AG04450 (cell line): Measurements from ENCODE around the gene KLHL8. TPM values are rescaled to one million over a fixed set of nuclear protein-coding genes. Genes with fewer than 3 reads are reported as not detected.

Experiments used
- CTCF ChIA-PET: fragments of 300-600, 350-600 bp; formaldehyde crosslinking; extraction: SDS; loops from one replicate; lab custom pipeline; 2022; ENCODE audit warnings: antibody characterized with exemption, inconsistent platforms; lab: Charles Lee
- POLR2A ChIA-PET: fragments of 350-600 bp; formaldehyde crosslinking; extraction: SDS; loops from one replicate; lab custom pipeline; 2021; ENCODE audit warnings: antibody characterized with exemption, inconsistent platforms; lab: Yijun Ruan, JAX
- DNase-seq: peaks from one replicate; pipeline ENCODE4 v3.0.0-alpha.2; 2011; ENCODE audit warnings: low read depth, low spot score
- H3K27ac ChIP-seq: one replicate; pipeline ENCODE4 v1.5.1; 2012; ENCODE audit warnings: low read depth, low read length, control low read depth
- H3K27me3 ChIP-seq: one replicate; pipeline ENCODE4 v1.6.0; 2012; ENCODE audit warnings: low read length; ENCODE audit not compliant: control insufficient read depth, insufficient read depth
- H3K4me3 ChIP-seq: 2 replicates; pipeline ENCODE4 v1.5.1; 2011; ENCODE audit warnings: mild to moderate bottlenecking, low read depth, low read length, control low read depth
- H3K9me3 ChIP-seq: 2 replicates; pipeline ENCODE4 v1.5.1; 2012; ENCODE audit warnings: low read length; ENCODE audit not compliant: control insufficient read depth, insufficient read depth
- CTCF ChIP-seq: IDR thresholded peaks from 2 replicates; pipeline ENCODE4 v1.5.1; 2011; ENCODE audit warnings: low read depth, low read length, control low read depth, inconsistent platforms
- polyA plus RNA-seq: library from polyadenylated mRNA; depleted of rRNA; stranded (reverse); fragments of >200 nt; gene quantifications from 2 replicates; pipeline ENCODE4 v1.2.3, GENCODE V29; 2011

Gene KLHL8
- polyA plus RNA-seq, 1 experiment: 9.0 TPM

- no peak overlapping the region for H3K27ac ChIP-seq
- CTCF ChIA-PET: no interaction called here
- POLR2A ChIA-PET: no interaction called here
Observed at GRCh38 chr4:87230806-87231205, 10.4 kb upstream of the KLHL8 start.

GRCh38 chr4:87229979-87230378 lies 9.6 kb upstream of the KLHL8 start:
- Histone ChIP-seq H3K9me3 (no peaks in the 10 kb centered on the region), H3K4me3 (no peak overlapping the region), H3K27ac (no peak overlapping the region), H3K27me3 (no peaks in the 10 kb centered on the region)
- POLR2A ChIA-PET: no interaction called here
- TF ChIP-seq CTCF: no peak
- CTCF ChIA-PET: interaction anchor here (0.5 kb wide), 1 partner anchor 9 kb away, joined by 4 read pairs; no protein-coding TSS in a partner anchor
- no peak for DNase-seq

More at GRCh38 chr4:87230806-87231205, 10.4 kb upstream of the KLHL8 start:
- H3K9me3 ChIP-seq: no peaks in the 10 kb centered on the region
- no peaks in the 10 kb centered on the region for H3K27me3 ChIP-seq
- TF ChIP-seq CTCF: no peak
- DNase-seq: no peak
- H3K4me3 ChIP-seq: no peak overlapping the region

GRCh38 chr4:87228262-87228860 lies 7.9 kb upstream of the KLHL8 start:
- H3K27ac ChIP-seq: no peak overlapping the region
- no peak for TF ChIP-seq CTCF
- H3K27me3 ChIP-seq: no peaks in the 10 kb centered on the region
- ChIA-PET CTCF (interaction anchor here (1.4 to 2.6 kb wide), 2 partner anchors 7 to 78 kb away, joined by 5 to 11 read pairs; no protein-coding TSS in a partner anchor), POLR2A (no interaction called here)
- no peaks in the 10 kb centered on the region for H3K9me3 ChIP-seq
- H3K4me3 ChIP-seq: no peak overlapping the region
- DNase-seq: no peak

- no peak for TF ChIP-seq CTCF
- Histone ChIP-seq H3K27ac (no peak overlapping the region), H3K4me3 (no peak overlapping the region), H3K9me3 (no peaks in the 10 kb centered on the region), H3K27me3 (no peaks in the 10 kb centered on the region)
- ChIA-PET CTCF (interaction anchor here (1.4 to 2.6 kb wide), 3 partner anchors 7 to 77 kb away, joined by 5 to 11 read pairs (median 8); no protein-coding TSS in a partner anchor), POLR2A (no interaction called here)
- DNase-seq: no peak
Observed at GRCh38 chr4:87227751-87228151, 7.3 kb upstream of the KLHL8 start.

DNA sequence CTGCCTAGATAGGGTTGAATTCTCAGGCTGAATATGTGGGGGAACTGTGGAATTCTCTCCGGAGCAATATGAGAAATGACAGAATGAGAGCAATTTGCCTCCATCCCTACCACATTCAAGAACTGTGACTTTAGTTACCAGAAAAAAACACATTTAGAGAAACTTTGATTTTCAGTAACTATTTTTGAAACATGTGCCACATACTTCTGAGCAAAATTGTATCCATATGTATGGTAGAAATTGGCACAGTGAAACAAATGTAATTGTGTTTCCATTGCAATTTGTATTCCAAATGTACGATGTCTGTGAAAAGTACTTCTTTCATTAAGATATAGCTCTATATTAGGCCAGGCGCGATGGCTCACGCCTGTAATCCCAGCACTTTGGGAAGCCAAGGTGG lies 5.5 kb upstream of the KLHL8 start:
- no peak for DNase-seq
- ChIA-PET CTCF (interaction anchor here (2.6 kb wide), 1 partner anchor 9 kb away, joined by 11 read pairs; no protein-coding TSS in a partner anchor), POLR2A (no interaction called here)
- no peak for TF ChIP-seq CTCF
- no peak overlapping the region for H3K27ac ChIP-seq
- H3K9me3 ChIP-seq: no peaks in the 10 kb centered on the region
- no peaks in the 10 kb centered on the region for H3K27me3 ChIP-seq
- H3K4me3 ChIP-seq: no peak overlapping the region
